Progenitor cell of endocrine pancreas (in vitro differentiated cells): Measurements from ENCODE around the gene RRAD. TPM values are rescaled to one million over a fixed set of nuclear protein-coding genes. Genes with fewer than 3 reads are reported as not detected.

Source experiments
- DNase-seq: peaks from one replicate; pipeline ENCODE4 v3.0.0; 2021; ENCODE audit warnings: low spot score; ENCODE audit not compliant: unreplicated experiment
- H3K27ac Mint-ChIP-seq: 2 replicates; pipeline ENCODE4 v1.8.0; 2021; ENCODE audit warnings: mild to moderate bottlenecking, moderate library complexity, mixed read lengths
- H3K27me3 Mint-ChIP-seq: 2 replicates; pipeline ENCODE4 v1.8.0; 2021; ENCODE audit warnings: mixed read lengths
- H3K36me3 Mint-ChIP-seq: 2 replicates; pipeline ENCODE4 v1.8.0; 2022; ENCODE audit warnings: mixed read lengths; ENCODE audit not compliant: insufficient read depth
- H3K4me1 Mint-ChIP-seq: 2 replicates; pipeline ENCODE4 v1.8.0; 2021; ENCODE audit warnings: low read depth, mixed read lengths
- H3K4me3 Mint-ChIP-seq: 2 replicates; pipeline ENCODE4 v1.8.0; 2021; ENCODE audit warnings: low read depth, mild to moderate bottlenecking, moderate library complexity, mixed read lengths
- H3K9me3 Mint-ChIP-seq: 2 replicates; pipeline ENCODE4 v1.8.0; 2021; ENCODE audit warnings: low read depth, mixed read lengths
- CTCF ChIP-seq: fragments of 200-600 bp; sonication (generic); IDR thresholded peaks from one replicate; pipeline ENCODE4 v1.5.0; 2021; ENCODE audit warnings: antibody characterized with exemption, mild to moderate bottlenecking; ENCODE audit not compliant: unreplicated experiment
- total RNA-seq: library from RNA; stranded (reverse); gene quantifications from 2 replicates; pipeline ENCODE4 v1.2.1, GENCODE V29; 2021

RRAD gene
- total RNA-seq, 1 donor from 2014 or later: 0.36 TPM

- H3K36me3 Mint-ChIP-seq: no peaks in the 10 kb centered on the region
- H3K4me3 Mint-ChIP-seq: no peak overlapping the region
- no peak overlapping the region for H3K27ac Mint-ChIP-seq
- no peak for TF ChIP-seq CTCF
- DNase-seq: no peak
- peaks cover 4% of the 10 kb centered on the region for H3K4me1 Mint-ChIP-seq
- H3K27me3 Mint-ChIP-seq: peaks cover 13% of the 10 kb centered on the region
- peaks cover 4% of the 10 kb centered on the region for H3K9me3 Mint-ChIP-seq
These were observed 27.2 kb upstream of the RRAD start for GRCh38 chr16:66952430-66953110.

- H3K4me1 Mint-ChIP-seq: peaks cover 4% of the 10 kb centered on the region
- no peak for TF ChIP-seq CTCF
- H3K4me3 Mint-ChIP-seq: no peak overlapping the region
- no peak for DNase-seq
- peaks cover 19% of the 10 kb centered on the region for H3K27me3 Mint-ChIP-seq
- no peak overlapping the region for H3K27ac Mint-ChIP-seq
- H3K9me3 Mint-ChIP-seq: peaks cover 4% of the 10 kb centered on the region
- no peaks in the 10 kb centered on the region for H3K36me3 Mint-ChIP-seq
These were observed 25.8 kb upstream of the RRAD start for GRCh38 chr16:66950971-66951790.

GRCh38 chr16:66950437-66950836, 25.1 kb upstream of the RRAD start:
- Mint-ChIP-seq H3K27me3 (peaks cover 19% of the 10 kb centered on the region), H3K9me3 (peaks cover 4% of the 10 kb centered on the region), H3K4me1 (peaks cover 4% of the 10 kb centered on the region), H3K27ac (no peak overlapping the region), H3K36me3 (no peaks in the 10 kb centered on the region), H3K4me3 (no peak overlapping the region)
- TF ChIP-seq CTCF: no peak
- no peak for DNase-seq

- H3K4me1 Mint-ChIP-seq: peaks cover 4% of the 10 kb centered on the region
- no peak overlapping the region for H3K27ac Mint-ChIP-seq
- no peaks in the 10 kb centered on the region for H3K36me3 Mint-ChIP-seq
- no peak for DNase-seq
- H3K4me3 Mint-ChIP-seq: no peak overlapping the region
- peaks cover 4% of the 10 kb centered on the region for H3K9me3 Mint-ChIP-seq
- no peak for TF ChIP-seq CTCF
- H3K27me3 Mint-ChIP-seq: peaks cover 16% of the 10 kb centered on the region
These were observed 24.1 kb upstream of the RRAD start for GRCh38 chr16:66949472-66949871.

- no peak for TF ChIP-seq CTCF
- no peak overlapping the region for H3K27ac Mint-ChIP-seq
- peaks cover 4% of the 10 kb centered on the region for H3K9me3 Mint-ChIP-seq
- peaks cover 2% of the 10 kb centered on the region for H3K4me1 Mint-ChIP-seq
- H3K4me3 Mint-ChIP-seq: no peak overlapping the region
- H3K36me3 Mint-ChIP-seq: peaks cover 2% of the 10 kb centered on the region
- no peak for DNase-seq
- H3K27me3 Mint-ChIP-seq: peaks cover 13% of the 10 kb centered on the region
These were observed 23.5 kb upstream of the RRAD start for GRCh38 chr16:66948837-66949225.
